ENCODE data around the gene ANGPT4.

ANGPT4 gene

DNA sequence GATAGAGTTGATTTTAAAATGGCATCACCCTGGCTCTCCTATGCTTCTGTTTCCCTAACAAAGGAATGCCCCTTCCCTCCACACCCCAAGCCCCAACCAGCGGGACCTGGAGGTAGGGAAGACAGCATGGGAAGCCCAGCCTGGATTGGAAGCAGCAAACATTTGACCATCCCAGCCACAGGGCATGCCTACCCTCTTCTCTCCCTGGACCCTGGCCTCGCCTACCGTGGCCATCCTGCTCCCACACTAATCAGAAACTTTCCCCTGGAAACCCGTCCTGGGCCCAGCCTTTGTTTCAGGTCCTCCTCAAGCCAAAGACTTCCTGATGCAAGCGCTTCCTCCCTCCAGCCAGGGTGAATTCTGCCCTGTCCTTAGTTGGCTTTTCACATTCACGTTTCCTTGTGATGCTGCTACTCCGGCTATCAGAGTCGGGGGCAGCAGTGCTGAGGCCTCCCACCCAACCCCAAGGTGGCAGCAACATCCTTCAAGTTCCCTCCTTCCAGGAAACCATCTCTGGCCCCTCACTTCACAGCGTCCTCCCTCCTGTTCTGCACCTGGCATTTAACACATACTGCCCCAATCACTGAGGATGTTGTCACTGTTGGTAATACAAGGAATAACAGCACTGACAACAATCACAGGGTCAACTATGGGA, 18.2 kb upstream of the ANGPT4 start:
- no peak for DNase-seq

DNA sequence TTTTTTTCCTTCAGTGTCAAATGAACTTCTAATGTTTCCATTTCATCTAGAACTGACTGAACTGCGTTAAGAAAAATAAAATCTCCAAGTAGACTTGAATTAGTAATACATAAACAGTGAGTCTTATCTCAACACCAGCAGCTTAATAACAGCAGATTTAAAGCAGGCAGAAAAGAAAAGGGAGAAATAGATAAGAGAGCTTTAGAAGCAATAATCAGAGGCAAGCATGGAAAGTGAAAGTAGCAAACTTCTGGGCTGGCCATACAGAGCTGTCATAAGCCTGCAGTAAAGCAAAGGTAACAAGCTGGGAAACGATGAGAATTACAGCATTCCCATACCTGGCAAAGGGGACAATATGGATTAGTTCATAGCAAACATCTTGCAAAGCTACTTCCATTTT, 16.9 kb upstream of the ANGPT4 start:
- no peak for DNase-seq

DNA sequence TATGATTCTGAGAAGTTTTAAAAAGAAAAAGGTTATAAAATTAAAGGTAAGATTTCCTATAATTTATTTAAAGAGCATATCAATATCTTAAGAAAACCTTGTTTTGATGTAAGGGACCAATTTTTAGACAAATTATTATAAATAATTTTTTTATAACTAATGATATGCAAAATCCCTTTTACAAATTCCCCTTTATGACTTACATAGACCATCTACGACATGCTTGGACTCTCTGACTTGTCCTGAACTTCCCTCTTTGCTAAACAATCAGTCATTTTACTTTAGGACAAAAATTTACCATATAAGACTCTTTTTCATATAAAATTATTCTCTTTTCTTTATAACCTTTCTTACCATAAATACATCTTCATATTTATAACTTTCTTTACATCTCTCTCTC, 15.3 kb upstream of the ANGPT4 start:
- DNase-seq = no peak

DNA sequence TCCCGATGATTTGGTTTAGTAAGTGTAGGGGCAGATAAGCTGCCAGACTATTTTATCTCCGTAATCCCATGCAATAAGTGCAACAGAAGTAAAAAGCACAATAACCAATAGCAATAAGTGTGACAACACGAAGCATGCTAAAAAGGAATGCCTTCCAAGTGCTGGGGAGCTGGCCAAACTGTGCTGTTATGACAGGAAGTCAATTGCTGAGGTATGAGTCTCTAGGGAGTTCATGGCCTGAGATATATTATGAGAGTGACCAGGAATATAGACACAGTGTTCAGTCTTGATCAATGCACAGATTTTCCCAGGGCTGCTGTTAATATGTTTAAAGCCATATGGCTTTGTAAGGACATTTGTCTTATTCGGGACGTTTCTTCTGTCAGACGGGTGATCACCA, 10.5 kb upstream of the ANGPT4 start:
- DNase-seq = no peak

DNA sequence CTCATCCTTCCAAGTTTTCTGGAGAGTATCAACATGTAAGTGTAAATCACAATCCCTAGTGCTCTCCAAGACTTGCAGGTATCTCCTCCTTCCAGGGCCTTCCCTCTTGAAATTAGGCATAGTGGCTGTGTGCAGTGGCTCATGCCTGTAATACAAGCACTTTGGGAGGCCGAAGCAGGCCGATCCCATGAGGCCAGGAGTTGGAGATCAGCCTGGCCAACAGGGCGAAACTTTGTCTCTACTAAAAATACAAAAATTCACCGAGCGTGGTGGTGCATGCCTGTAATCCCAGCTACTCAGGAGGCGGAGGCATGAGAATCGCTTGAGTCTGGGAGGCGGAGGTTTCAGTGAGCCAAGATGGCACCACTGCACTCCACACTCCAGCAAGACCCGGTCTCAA, 9.4 kb upstream of the ANGPT4 start:
- no peak for DNase-seq

DNA sequence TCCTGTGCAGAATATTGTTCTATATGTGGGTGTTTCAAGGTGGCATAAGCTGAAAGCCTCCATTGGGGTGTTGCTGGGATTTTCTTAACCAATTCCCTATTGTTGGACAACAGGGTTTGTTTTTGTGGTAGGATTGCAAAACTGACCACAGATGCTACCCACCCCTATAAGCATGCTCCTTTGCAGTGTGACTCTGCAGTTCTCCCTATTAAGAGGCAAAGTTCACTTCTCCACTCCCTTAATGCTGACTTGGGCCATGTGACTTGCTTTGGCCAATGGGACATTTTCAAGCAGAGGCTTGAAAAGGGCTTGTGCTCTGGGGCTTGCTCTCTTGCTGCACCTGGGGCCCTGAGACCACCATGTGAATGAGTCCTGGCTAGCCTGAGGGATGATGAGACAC, 8.5 kb upstream of the ANGPT4 start:
- DNase-seq = no peak

DNA sequence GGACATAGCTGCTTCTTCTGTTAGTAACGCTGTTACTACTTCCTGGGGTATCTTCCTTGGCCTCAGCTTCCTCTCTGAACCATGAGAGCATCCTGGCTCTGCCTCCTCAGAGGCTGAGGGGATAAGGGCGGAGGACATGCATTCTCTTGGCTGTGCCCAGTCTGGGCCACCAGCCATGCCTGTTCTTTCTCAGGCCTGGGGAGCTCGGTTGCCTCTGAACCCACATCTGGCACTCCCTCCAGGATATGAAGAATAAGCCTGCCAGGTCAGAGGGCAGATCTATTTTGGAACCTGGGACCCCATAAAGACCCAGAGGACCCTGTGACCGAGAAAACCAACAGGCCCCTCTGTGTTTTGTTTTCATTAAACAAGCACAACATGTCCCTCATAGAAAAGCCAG, 6.6 kb upstream of the ANGPT4 start:
- no peak for DNase-seq

DNA sequence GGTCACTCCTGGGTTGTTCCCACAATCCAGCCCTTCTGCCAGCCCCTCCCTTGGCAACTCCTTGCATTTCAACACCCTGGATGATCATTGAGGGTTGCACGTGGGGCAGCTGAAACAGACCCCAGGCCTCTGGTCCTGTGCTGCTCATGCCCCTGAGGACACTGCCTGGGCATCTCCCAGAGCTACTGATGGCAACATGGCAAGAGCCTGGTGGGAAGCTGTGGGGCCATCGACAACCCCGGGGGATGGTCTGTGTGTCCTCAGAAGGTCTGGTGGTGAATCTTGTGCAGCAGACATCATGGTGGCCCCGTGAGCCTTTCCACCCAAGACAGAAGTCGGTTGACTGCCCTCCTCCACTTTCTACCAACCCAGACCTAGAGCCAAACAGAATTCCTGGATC, 4.9 kb upstream of the ANGPT4 start:
- no peak for DNase-seq

DNA sequence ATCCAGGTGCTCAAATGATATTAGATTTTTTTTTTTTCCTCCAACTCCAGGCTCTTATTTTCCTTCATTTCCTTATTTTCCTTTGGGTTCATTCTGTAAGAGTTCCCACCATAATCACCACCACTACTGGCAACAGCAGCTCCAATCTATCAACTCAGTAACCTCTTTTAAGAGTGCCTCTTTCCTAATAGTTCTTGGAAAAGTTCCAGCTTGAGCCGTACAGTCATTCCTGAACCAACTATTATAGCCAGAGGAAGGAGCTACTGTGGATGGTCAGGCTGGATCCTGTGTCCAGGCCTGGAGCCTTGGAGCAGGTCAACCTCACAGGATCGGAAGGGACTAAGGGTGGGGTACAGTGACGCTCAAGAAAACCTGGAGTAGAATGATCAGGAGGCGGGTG, 4.2 kb upstream of the ANGPT4 start:
- DNase-seq = no peak

DNA sequence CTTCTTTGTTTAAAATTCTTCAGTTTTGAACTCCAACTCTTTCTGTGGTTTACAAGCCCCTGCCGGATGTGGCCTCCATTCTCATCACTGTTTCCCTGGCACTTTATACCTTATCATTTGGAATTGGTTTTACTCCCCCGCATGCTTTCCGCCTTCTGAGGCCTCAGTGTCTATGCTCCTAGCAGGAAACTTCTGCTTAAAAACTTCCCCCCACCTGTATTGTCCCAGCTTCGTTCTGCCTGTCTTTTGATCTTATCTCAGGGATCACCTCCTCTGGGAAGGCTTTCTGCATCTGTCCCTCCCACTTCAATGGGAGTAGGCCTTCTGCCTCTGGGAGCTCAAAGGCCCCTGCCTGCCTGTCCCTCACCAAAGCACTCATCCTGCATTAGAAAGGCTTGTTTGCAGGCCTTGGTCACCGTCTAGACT, 3.4 kb upstream of the ANGPT4 start:
- no peak for DNase-seq

DNA sequence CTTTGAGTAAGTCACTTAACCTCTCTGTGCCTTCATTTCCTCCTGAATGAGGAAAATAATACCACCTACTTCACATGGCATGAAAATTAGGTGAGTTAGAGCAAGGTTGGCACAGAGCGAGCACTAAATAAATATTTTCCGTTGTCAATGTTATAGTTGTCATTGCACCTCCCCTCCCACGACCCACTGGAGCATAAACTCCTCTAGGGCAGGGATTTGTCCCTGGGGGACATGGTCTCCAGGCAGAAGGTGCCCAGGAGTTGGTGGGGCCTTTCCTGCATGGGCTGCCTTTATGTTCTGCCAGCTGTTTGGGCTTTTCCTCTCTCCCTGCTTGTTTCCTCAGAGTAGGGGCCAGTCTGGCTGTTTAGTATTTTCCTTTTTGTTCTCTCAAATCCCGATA, 1.3 kb upstream of the ANGPT4 start:
- no peak for DNase-seq

DNA sequence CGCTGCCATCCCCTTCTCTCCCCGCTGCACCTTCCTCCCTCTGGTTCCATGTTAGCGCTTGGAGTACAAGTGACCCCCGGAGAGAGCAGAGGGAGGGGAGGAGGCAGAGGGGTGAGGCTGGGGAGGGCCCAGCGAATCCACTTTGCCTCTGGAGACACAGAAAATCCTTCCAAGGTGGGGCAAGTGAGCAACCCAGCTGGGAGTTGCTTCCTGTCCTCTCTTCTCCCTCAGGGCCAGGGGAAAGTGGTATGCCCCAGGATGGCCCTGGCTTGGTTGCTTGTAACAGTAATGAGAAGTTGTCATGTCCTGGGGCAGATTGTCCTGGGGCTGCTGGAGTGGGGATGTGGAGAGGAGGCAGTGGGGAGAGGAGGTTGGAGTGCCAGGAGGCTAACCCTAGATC, 691 bp upstream of the ANGPT4 start:
- DNase-seq = no peak

DNA sequence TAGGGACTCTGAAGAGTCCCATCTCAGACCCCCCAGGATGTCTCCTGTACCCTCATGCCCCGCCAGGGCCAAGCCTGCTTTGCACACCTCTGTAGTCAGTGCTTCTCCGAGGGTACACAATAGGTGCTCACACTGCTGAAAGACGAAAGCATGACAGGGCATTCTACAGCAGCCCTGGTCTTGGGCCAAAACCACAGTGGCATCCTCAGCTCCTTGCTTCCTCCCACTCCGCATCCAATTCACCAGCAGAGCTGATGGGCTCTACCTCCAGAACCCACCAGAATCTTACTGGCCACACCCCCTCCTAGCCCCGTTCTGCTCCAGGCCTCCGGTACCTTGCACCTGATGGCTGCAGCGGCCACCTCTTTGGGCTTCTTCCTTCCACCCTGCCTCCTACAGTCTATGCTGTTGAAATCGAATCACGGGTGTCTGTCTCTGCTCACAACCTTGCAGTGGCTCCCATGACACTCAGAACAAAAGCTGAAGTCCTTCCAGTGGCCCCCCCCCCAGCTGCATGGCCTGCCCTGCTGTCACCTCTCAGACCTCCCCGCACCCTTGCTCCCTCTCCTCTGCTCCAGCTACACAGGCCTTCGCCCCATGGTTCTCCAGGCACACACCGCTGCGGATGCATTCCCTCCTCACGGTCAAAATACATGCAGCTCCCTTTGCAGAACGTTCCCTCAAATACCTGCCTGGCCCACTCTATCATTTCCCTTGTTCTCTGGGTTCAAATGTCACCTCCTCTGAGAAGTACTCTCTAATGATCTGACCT, 1.2 kb downstream of the ANGPT4 start:
- DNase-seq = no peak

DNA sequence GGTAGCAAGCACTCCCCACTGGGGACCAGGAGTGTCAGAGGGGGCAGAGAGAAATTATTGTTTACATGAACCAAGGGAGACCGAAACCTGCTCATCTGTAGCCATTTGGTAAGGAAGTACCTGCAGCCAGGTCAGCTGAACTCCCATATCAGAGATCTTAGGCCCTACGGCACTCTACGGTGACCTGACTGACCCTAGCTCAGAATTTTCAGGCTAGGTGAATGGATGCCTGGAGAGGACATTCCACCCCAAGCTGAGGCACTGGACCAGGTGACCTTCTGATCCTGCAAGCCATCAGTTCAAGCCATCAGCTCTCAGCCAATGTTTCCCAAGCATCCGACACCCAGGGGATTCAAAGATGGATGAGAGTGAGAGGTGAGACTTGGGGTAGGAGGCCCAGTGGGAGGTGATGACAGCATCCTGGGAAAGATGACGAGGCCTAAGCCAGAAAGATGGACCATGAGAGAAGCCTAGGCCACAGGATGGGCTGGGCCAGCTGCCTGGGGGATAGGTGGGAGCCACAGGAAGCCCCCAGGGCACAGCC, 2.8 kb downstream of the ANGPT4 start:
- DNase-seq = no peak

DNA sequence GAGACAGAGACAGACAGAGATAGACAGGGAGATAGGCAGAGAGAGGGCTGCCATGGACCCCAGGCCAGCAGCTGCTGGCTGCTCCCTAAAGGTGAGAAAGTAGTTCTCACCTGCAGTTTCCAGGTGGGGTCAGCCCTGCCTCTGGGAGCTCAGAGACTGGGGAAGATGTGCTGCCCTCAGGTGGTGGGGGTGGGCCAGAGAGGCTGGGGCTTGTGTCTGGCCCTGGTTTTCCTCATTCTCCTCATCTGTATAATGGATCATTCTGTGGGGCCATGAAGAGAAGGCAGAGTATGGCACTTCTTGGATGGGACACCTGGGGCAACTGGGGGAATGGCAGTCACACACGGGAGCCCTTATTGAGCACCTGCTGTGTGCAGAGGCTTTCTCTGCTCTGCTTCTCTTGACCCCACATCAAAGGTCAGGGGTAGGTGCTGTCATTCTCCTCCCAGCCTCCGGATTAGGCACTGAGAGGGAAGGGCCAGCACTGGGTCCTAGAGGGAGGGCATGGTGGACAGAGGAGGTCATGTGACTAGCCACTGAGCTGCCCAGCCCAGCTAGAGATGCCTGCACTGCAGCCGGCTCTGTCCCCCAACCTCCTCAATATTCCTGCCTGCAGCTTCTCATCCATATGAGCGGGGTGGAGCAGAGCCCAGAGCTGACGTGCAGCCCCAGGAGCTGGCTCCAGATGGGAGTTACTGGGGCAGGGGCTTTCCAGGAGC, 4.1 kb downstream of the ANGPT4 start:
- no peak for DNase-seq

DNA sequence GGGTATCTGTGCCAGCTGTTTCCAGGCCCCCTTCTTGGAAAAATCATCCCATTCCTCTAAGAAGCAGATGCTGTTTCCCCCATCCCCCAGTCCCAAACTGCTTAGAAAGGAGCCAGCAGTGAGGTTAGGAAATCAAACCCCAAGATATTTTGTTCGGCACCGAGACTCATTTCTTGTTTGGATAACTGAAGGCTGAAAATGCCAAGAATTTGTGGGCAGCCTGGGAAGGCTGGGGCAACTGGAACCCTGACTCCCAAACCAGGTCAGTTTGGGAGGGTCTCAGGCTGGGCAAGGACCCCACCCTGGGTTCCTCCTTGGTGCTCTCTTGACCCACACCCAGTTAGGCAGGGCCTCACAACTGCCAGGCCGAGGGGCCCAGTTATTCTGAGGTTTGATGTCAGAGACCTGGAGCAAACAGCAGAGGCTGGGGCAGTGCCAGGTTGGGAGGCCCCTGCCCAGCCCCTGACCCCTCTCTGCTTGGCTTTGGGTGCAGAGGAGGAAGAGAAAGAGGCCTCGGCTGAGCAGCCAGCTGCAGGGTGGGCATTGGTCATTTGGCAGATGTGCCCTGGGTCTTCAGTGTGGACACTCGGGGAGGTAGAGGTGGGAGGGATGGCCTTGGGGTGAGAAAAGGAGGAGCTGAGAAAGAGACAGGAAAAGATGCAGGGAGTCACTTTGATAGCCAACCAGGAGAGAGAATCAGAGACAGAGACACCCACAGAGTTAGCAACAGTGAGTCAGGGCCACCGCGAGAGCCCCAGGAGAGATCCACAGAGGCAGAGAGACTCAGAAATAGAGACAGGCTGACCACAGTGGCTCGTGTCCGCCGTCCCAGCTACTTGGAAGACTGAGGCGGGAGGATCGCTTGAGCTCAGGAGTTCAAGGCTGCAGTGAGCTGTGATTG, 5.0 kb downstream of the ANGPT4 start:
- DNase-seq = no peak

DNA sequence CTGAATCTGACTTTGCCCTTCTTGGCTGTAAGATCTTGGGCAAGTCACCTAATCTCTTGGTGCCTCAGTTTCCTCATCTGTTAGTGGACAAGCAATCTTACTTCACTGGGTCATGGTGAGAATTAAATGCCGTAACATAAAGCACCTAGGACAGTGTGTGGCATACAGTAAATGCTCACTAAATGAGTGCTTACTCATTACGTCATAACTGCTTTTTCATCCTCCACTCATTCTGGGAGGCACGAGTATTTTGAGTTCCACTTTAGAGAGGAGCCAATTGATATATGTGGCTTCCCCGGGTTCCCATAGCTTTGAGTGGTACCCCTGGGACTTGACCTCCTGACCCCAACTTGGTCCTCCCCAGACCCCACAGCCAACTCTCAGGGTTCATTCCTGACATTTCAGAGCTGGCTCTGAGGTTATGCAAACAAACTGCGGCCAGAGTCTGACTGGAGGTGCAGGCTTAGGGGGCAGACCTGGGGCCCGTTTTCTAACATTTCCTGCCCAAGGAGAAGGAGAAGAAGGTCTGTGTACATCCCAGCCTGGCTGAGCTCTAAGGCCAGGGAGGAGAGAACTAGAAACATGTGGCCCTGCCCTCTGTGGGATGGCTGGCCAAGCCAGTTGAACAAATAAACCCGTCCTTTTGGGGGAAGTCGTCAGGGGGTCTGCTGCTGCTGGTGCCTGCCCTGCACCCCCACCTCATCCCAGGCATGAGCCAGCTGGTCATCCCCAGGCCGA, 5.8 kb downstream of the ANGPT4 start:
- DNase-seq = no peak

DNA sequence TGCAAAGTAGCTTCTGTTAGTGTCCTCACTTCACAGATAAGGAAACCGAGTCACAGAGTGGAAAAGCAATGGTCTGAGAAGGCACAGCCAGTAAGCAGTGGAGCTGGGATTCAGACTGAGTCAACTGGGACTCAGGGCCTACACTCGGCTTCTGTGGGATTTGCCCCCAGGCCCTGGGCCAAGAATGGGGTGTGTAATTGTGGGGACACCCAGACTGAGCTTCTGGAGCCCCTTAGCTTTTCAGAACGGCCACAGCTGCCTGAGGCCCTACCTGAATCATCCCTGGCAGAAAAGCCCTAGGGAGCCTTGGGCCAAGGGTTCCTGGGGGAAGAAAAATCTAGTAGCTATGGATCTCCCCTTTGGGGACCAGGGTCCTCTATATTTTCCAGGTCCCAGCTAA, 6.5 kb downstream of the ANGPT4 start:
- no peak for DNase-seq

DNA sequence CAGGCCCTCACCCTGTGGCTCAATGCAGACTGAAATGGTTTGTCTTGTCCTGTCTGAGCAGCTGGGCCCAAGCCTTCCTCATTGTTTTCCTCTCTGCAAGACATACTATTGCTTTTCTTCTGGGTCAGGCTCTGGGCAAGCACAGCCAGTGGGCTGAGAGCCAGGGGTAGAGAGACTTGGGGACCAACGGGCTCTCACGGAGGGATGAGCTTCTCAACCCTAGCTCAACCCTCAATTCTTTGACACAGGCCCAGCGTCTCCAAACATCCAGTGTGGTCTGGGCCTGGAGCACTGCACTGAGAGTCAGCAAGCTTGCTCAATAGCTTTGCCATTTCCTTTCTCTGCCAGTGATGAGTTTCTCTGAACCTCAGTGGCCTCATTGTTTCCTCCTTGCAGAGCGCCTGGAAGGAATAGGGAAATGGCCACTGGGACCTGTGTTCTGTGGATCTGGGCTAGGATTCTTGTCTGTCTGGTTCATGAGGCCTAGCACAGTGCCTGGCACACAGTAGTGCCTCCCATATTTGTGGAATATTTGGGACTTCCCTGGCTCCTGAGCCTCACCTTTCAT, 9.3 kb downstream of the ANGPT4 start:
- no peak for DNase-seq

DNA sequence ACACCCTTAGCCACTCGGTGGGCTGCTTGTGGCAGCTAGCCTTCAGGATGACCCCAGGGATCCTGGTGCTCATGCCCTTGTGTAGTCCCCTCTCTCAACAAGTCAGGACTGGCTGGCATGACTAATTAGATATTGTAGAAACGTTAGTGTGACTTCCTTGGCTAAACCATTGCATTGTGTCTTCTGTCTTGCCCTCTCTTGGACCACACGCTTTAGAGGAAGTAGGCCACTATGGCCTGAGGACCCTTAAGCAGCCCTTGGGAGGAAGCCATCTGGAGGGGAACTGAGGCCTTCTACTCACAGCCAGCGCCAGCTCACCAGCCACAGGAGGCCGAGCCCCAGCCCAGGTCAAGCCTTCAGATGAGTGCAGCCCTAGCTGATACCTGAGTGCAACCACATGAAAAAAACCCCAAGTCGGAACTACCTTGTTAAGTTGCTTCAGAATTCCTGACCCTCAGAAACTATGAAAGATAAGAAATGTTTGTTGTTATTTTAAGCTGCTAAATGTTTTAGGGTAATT, 10.1 kb downstream of the ANGPT4 start:
- DNase-seq = no peak

DNA sequence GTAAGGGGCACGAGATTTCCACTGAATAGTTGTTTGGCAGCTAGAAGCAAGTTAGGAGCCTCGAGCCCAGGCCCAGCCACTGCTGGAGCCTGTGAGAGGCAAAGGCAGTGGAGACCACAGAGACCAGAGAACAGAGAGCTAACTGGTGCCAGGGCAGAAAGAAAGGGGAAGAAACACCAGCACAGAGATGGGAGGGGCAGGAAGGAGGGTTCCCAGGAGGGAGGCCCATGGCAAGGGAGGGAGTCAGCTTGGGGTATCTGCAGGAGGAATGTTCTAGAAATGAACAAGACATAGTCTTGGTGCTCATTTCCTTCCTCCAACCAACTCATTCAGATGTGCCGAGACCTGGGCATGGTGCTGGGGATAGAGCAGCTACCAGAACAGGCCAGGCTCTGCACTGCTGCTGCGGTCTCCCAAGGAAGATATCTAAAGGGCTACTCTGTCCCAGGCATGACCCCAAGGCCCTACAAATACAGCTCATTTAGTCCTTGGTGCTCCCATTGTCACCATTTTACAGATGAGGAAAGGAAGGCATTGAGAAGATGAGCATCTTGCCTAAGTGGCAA, 10.7 kb downstream of the ANGPT4 start:
- no peak for DNase-seq
